Transverse colon (tissue), 4 donors: Measurements from ENCODE around the gene CD7. TPM values are rescaled to one million over a fixed set of nuclear protein-coding genes. Genes with fewer than 3 reads are reported as not detected.
A peak's percentile ranks its signal among the peaks of the same experiment; 100 is the strongest.

ENCODE experiments used
- DNase-seq: peaks from one replicate; pipeline ENCODE4 v3.0.0-alpha.2; 2019
- H3K27ac ChIP-seq, 4 donors: fragments of 200-600 bp; sonication (generic); 2 replicates each; pipeline ENCODE4 v1.5.1; 2016 to 2018; ENCODE audit warnings: inconsistent platforms in 4 of 4
- H3K27me3 ChIP-seq: fragments of 200-600 bp; sonication (generic); 2 replicates; pipeline ENCODE4 v1.5.1; 2017; ENCODE audit warnings: inconsistent platforms
- H3K36me3 ChIP-seq, 4 donors: fragments of 200-600 bp; sonication (generic); 2 replicates each; pipeline ENCODE4 v1.5.1; 2017 to 2019; ENCODE audit warnings: inconsistent platforms in 4 of 4
- H3K4me1 ChIP-seq, 4 donors: fragments of 200-600 bp; sonication (generic); 2 replicates each; pipeline ENCODE4 v1.5.1; 2017 to 2020; ENCODE audit warnings: inconsistent platforms in 4 of 4
- H3K4me3 ChIP-seq, 4 donors: fragments of 200-600 bp; sonication (generic); 1 replicate in 1 of 4; 2 replicates in 3 of 4; pipeline versions ENCODE4 v1.5.1 to v1.6.1; 2017 to 2019; ENCODE audit warnings: inconsistent platforms in 4 of 4
- H3K9me3 ChIP-seq, 2 donors: fragments of 200-600 bp; sonication (generic); 2 replicates each; pipeline ENCODE4 v1.5.1; 2017 to 2019; ENCODE audit warnings: inconsistent platforms in 2 of 2
- CTCF ChIP-seq, 5 experiments: fragments of 200-600 bp in 3 of 5; fragments of 450-650 bp in 2 of 5; sonication (generic) in 3 of 5; IDR thresholded peaks; 1 replicate in 2 of 5; 2 replicates in 3 of 5; pipeline ENCODE4 v1.5.1; 2016 to 2017; ENCODE audit warnings: antibody characterized with exemption in 5 of 5, inconsistent platforms in 3 of 5, mild to moderate bottlenecking in 2 of 5, moderate library complexity in 1 of 5
- EP300 ChIP-seq: sonication (generic); formaldehyde crosslinking; IDR thresholded peaks from one replicate; pipeline ENCODE4 v1.6.1; 2017; ENCODE audit warnings: antibody characterized with exemption, low read depth
- POLR2A ChIP-seq: fragments of 450-650 bp; IDR thresholded peaks from one replicate; pipeline ENCODE4 v1.6.1; 2016; ENCODE audit warnings: antibody characterized with exemption, mild to moderate bottlenecking, moderate library complexity
- POLR2AphosphoS5 ChIP-seq, 3 donors: sonication (generic); formaldehyde crosslinking; IDR thresholded peaks; one replicate each; pipeline ENCODE4 v1.6.1; 2016; ENCODE audit warnings: antibody characterized with exemption in 3 of 3
- WGBS, 2 donors: methylation state at CpG; one replicate each; pipeline ENCODE4 v1.1.5; 2018; ENCODE audit warnings: low coverage in 1 of 2; 5-methylcytosine and 5-hydroxymethylcytosine counted together
- in situ Hi-C, 4 donors: fragments of 200-750 bp; cut with MboI; loops; one replicate each; pipeline versions ENCODE4 v1.15.0 to v1.15.1; 2017; ENCODE audit warnings: low sequenced_read_pairs in 3 of 4, low pct_ligation_motif_present in 1 of 4, low pct_unique_long_range_greater_than_20kb in 1 of 4
- intact Hi-C: fragments of 100-400 bp; cut with DNase I; formaldehyde crosslinking; loops from one replicate; pipeline ENCODE4 v1.15.1; 2023; ENCODE audit warnings: low total_unique reads
- total RNA-seq, 4 donors: library from RNA; depleted of rRNA; stranded (reverse); fragments of >200 nt; gene quantifications; one replicate each; pipeline ENCODE4 v1.1.0, GENCODE V29; 2016

Gene CD7
- total RNA-seq, 4 donors from 2014 or later = 6.1 to 9.7 (median 7.4) TPM

GRCh38 chr17:82358465-82359350 lies 41.3 kb upstream of the CD7 start, which contains the start of gene TEX19:
TEX19 (plus strand) TSS chr17:82359247; CDS start chr17:82362151, 2,904 bp downstream.
- no peak for TF ChIP-seq CTCF (IDR thresholded peaks at IDR 0.05)
- TF ChIP-seq EP300 = no peak
- no peak for TF ChIP-seq POLR2AphosphoS5 (IDR thresholded peaks at IDR 0.05)
- TF ChIP-seq POLR2A = no peak
- peaks cover 38% of the 10 kb centered on the region for H3K27me3 ChIP-seq
- H3K27ac ChIP-seq = no peak within 1 kb of the TSS
- no peak within 1 kb of the TSS for H3K4me3 ChIP-seq
- DNase-seq = no peak
- H3K9me3 ChIP-seq = no peaks in the 10 kb centered on the region
- intact Hi-C loops = loop anchor here (5.0 kb wide), 1 partner anchor 54 kb away; no protein-coding TSS in a partner anchor
- H3K36me3 ChIP-seq = no peaks in the 10 kb centered on the region
- in situ Hi-C loops = loop anchor here in 2 of 4 donors (5.0 to 10.0 kb wide), 3 partner anchors 49 to 196 kb away; partner anchors contain the start of genes HEXD (in 1 of the 2) and OGFOD3 (in 1 of the 2)
- no peaks in the 10 kb centered on the region for H3K4me1 ChIP-seq
- WGBS, 2 donors = 60 to 64% methylated on average over 10 to 21 of the region's 21 CpGs

GRCh38 chr17:82357394-82357793 lies 40.0 kb upstream of the CD7 start:
- WGBS, 2 donors = 48% methylated on average over 2 of the region's 2 CpGs; no CpG with 5 or more reads in 1 of the 2 donors
- Histone ChIP-seq H3K9me3 (no peaks in the 10 kb centered on the region), H3K27me3 (peaks cover 38% of the 10 kb centered on the region), H3K4me1 (no peaks in the 10 kb centered on the region), H3K27ac (no peak overlapping the region), H3K4me3 (no peak overlapping the region), H3K36me3 (no peaks in the 10 kb centered on the region)
- TF ChIP-seq CTCF (IDR thresholded peaks at IDR 0.05) (no peak), EP300 (no peak), POLR2A (no peak), POLR2AphosphoS5 (IDR thresholded peaks at IDR 0.05) (no peak)
- in situ Hi-C loops = loop anchor here in 2 of 4 donors (5.0 to 10.0 kb wide), 3 partner anchors 50 to 197 kb away; partner anchors contain the start of genes HEXD (in 1 of the 2) and OGFOD3 (in 1 of the 2)
- DNase-seq = no peak
- intact Hi-C loops = loop anchor here (5.0 kb wide), 1 partner anchor 55 kb away; no protein-coding TSS in a partner anchor

DNA sequence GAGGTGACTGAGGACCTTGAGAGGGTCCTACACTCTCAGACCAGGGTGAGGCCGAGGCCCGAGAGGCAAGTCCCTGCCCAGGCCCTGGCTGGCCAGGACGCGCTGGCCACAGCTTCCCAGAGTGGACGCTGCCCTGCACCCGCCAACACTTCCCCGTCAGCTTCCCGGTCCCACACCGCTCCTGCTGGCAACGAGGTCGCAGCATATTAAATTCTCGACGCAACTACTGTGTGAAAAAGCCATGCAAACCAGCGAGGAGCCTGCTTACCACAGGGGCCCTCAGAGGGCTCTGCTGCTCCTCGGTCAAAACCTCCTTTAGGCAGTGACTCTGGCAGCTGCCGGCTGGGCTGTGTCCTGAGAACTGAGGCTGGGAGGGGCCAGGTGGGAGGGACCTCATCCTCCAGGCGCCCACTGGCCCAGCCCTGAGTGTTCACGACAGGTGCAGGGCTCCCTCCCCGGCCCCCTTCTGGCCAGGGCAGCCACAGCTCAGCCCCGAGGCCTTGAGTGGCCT lies 39.5 kb upstream of the CD7 start:
- no peak overlapping the region for H3K27ac ChIP-seq
- peaks cover 38% of the 10 kb centered on the region for H3K27me3 ChIP-seq
- intact Hi-C loops (loop anchor here (5.0 kb wide), 1 partner anchor 55 kb away; no protein-coding TSS in a partner anchor), in situ Hi-C loops (loop anchor here in 2 of 4 donors (5.0 to 10.0 kb wide), 3 partner anchors 50 to 198 kb away; partner anchors contain the start of genes HEXD (in 1 of the 2) and OGFOD3 (in 1 of the 2))
- H3K4me3 ChIP-seq = no peak overlapping the region
- no peak for TF ChIP-seq POLR2A
- no peak for TF ChIP-seq EP300
- TF ChIP-seq CTCF (IDR thresholded peaks at IDR 0.05) = no peak
- TF ChIP-seq POLR2AphosphoS5 (IDR thresholded peaks at IDR 0.05) = no peak
- 37% methylated on average over 4 of the region's 20 CpGs; no CpG with 5 or more reads in 1 of the 2 donors for WGBS, 2 donors
- H3K4me1 ChIP-seq = peaks cover 0 to 2% (median 0%) of the 10 kb centered on the region in 4 donors
- H3K36me3 ChIP-seq = no peaks in the 10 kb centered on the region
- H3K9me3 ChIP-seq = no peaks in the 10 kb centered on the region
- peak; percentile 67 for DNase-seq
